Nephron progenitor cell (in vitro differentiated cells): ENCODE results near the gene PARD3B.

Source experiments
- DNase-seq: peaks from one replicate; pipeline ENCODE4 v3.0.0; 2021
- H3K27ac Mint-ChIP-seq: 2 replicates; pipeline ENCODE4 v1.8.0; 2021; ENCODE audit warnings: mild to moderate bottlenecking, moderate library complexity, mixed read lengths
- H3K27me3 Mint-ChIP-seq: 2 replicates; pipeline ENCODE4 v1.8.0; 2021; ENCODE audit warnings: mild to moderate bottlenecking, low read depth, mixed read lengths; ENCODE audit not compliant: poor library complexity
- H3K36me3 Mint-ChIP-seq: 2 replicates; pipeline ENCODE4 v1.8.0; 2021; ENCODE audit warnings: low read depth, mixed read lengths
- H3K4me1 Mint-ChIP-seq: 2 replicates; pipeline ENCODE4 v1.8.0; 2021; ENCODE audit warnings: mixed read lengths
- H3K4me3 Mint-ChIP-seq: 2 replicates; pipeline ENCODE4 v1.8.0; 2021; ENCODE audit warnings: mild to moderate bottlenecking, moderate library complexity, mixed read lengths
- H3K9me3 Mint-ChIP-seq: 2 replicates; pipeline ENCODE4 v1.8.0; 2021; ENCODE audit warnings: mild to moderate bottlenecking, moderate library complexity, mixed read lengths
- CTCF ChIP-seq: fragments of 200-600 bp; sonication (generic); IDR thresholded peaks from 2 replicates; pipeline ENCODE4 v1.5.0; 2021; ENCODE audit warnings: antibody characterized with exemption

The PARD3B gene

DNA sequence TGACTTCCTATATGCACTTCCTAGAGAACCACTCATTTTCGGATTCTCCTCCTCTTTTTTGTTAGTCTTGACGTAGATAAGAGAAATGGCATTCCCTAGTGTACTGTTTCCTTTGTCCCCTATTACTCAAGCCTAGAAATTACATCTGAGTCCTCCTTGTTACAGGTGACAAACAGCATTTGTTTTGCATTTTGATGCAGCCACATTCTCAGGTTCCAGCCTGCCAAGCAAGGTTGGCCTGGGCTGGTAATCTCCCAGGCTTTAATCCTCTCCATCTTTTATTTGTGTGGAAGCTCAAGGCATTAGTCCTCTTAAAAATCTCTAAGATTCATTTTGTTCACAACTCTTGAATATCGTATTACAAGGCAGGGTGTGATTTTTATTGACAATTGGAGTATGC, 819.0 kb downstream of the PARD3B start:
- Mint-ChIP-seq H3K9me3 (no peaks in the 10 kb centered on the region), H3K4me3 (no peak overlapping the region), H3K36me3 (no peaks in the 10 kb centered on the region), H3K27me3 (peaks cover 5% of the 10 kb centered on the region), H3K4me1 (peaks cover 49% of the 10 kb centered on the region), H3K27ac (no peak overlapping the region)
- DNase-seq = no peak
- TF ChIP-seq CTCF = no peak

DNA sequence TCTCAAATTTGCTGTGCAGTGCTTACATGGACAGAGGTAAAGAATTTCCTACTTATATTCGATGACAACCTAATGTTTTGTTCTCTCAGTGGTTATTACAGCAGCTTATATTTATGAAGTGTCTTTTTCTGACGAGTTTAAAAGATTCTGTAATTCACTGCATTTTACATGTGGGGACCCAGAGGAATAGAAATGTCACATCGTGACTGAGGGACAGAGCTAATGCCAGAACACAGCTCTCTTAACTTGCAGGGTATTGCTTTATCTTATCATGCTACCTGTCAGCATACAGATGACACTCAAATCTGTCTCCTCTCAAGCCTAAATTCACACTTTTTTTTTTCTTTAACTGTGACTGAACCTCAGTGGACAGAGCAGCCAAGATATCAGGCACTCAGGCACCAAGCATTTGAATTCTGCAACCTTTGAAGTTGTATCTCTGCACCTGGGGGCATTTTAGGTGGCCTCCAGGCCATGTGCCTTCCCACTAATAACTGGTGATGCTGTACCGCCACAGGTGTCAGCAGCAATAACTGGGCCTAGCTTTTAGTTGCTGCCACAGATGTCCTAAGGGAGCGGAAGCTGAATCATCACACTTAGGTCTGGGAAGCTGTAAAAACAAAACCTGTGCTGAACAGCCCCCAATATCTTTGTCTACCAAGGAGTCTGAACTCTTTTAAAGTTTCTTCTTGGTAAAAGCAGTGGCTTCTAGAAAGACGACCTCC, 821.2 kb downstream of the PARD3B start:
- Mint-ChIP-seq H3K27ac (no peak overlapping the region), H3K27me3 (peaks cover 8% of the 10 kb centered on the region), H3K36me3 (no peaks in the 10 kb centered on the region)

GRCh38 chr2:205367331-205367935, 822.2 kb downstream of the PARD3B start:
- peaks cover 8% of the 10 kb centered on the region for H3K27me3 Mint-ChIP-seq
- no peak for DNase-seq
- H3K27ac Mint-ChIP-seq = no peak overlapping the region
- TF ChIP-seq CTCF = no peak
- no peaks in the 10 kb centered on the region for H3K36me3 Mint-ChIP-seq
- H3K9me3 Mint-ChIP-seq = peaks cover 11% of the 10 kb centered on the region
- H3K4me1 Mint-ChIP-seq = peaks cover 50% of the 10 kb centered on the region
- H3K4me3 Mint-ChIP-seq = no peak overlapping the region

More for the DNA sequence above, 821.2 kb downstream of the PARD3B start:
- peaks cover 11% of the 10 kb centered on the region for H3K9me3 Mint-ChIP-seq
- no peak for TF ChIP-seq CTCF
- DNase-seq = no peak
- no peak overlapping the region for H3K4me3 Mint-ChIP-seq
- peaks cover 52% of the 10 kb centered on the region for H3K4me1 Mint-ChIP-seq

GRCh38 chr2:205369813-205370212, 824.5 kb downstream of the PARD3B start:
- Mint-ChIP-seq H3K9me3 (peaks cover 11% of the 10 kb centered on the region), H3K27ac (no peak overlapping the region), H3K4me1 (peaks cover 30% of the 10 kb centered on the region), H3K36me3 (no peaks in the 10 kb centered on the region), H3K27me3 (peaks cover 8% of the 10 kb centered on the region), H3K4me3 (no peak overlapping the region)
- no peak for TF ChIP-seq CTCF
- DNase-seq = no peak

DNA sequence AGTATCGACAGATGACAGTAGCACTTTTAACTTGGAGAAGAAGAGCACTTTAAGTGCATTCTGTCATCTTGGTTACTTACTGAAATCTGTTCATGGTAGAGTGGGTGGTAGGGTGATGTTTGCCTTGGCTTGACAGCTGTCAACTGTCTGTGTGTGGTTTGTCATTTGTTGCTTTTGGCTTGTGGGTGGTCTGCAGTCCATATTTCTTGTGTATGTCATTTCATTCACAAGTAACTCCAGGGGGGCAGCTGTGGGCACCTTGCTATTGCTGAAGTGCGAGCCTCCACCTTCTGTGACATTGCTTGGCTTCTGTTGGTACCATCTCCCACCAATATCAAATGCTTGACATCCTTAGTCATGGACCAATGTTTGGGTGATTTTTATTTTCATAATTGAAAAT, 825.5 kb downstream of the PARD3B start:
- Mint-ChIP-seq H3K4me1 (peaks cover 37% of the 10 kb centered on the region), H3K9me3 (peaks cover 11% of the 10 kb centered on the region), H3K27me3 (peaks cover 8% of the 10 kb centered on the region), H3K36me3 (no peaks in the 10 kb centered on the region), H3K27ac (no peak overlapping the region), H3K4me3 (no peak overlapping the region)
- DNase-seq = no peak
- TF ChIP-seq CTCF = no peak

- H3K4me3 Mint-ChIP-seq = no peak overlapping the region
- no peaks in the 10 kb centered on the region for H3K36me3 Mint-ChIP-seq
- peaks cover 38% of the 10 kb centered on the region for H3K4me1 Mint-ChIP-seq
- H3K27ac Mint-ChIP-seq = no peak overlapping the region
- TF ChIP-seq CTCF = no peak
- H3K27me3 Mint-ChIP-seq = peaks cover 13% of the 10 kb centered on the region
- no peak for DNase-seq
- H3K9me3 Mint-ChIP-seq = peaks cover 11% of the 10 kb centered on the region
Measured at GRCh38 chr2:205372141-205372540, 826.9 kb downstream of the PARD3B start.
